ENCODE results near the gene PPP5C.

The PPP5C gene

GRCh38 chr19:46364359-46364758 is 17.5 kb downstream of the PPP5C start:
- no peak for TF ChIP-seq CTCF (conservative IDR thresholded peaks at IDR 0.05; ENCODE audit: low read depth, low read length)
- H4K20me1 ChIP-seq (ENCODE audit: insufficient read depth): no peaks in the 10 kb centered on the region; the same call in none of the 2 replicates
- H3K4me2 ChIP-seq: no peak overlapping the region
- H3K36me3 ChIP-seq (ENCODE audit: insufficient read depth): peaks cover 2% of the 10 kb centered on the region; the same call in 1 of the 2 replicates
- no peak overlapping the region for H3K4me3 ChIP-seq (IDR thresholded peaks at IDR 0.05; ENCODE audit: insufficient read depth, low read depth, low read length)
- H3K4me1 ChIP-seq (ENCODE audit: low read depth, poor library complexity, severe bottlenecking): peaks cover 14% of the 10 kb centered on the region
- H3K9ac ChIP-seq: no peak overlapping the region
- H2AFZ ChIP-seq (ENCODE audit: low read depth): no peak overlapping the region
- H3K27me3 ChIP-seq (ENCODE audit: insufficient read depth, low read depth): no peaks in the 10 kb centered on the region
- peaks cover 38% of the 10 kb centered on the region; the same call in 1 of the 2 replicates for H3K79me2 ChIP-seq (ENCODE audit: insufficient read depth, low read depth)
- no peak overlapping the region for H3K27ac ChIP-seq

- Histone ChIP-seq H4K20me1 (ENCODE audit: insufficient read depth) (no peaks in the 10 kb centered on the region; the same call in 1 of the 2 replicates), H3K4me1 (ENCODE audit: low read depth, poor library complexity, severe bottlenecking) (peaks cover 13% of the 10 kb centered on the region), H3K4me3 (IDR thresholded peaks at IDR 0.05; ENCODE audit: insufficient read depth, low read depth, low read length) (no peak overlapping the region), H3K79me2 (ENCODE audit: insufficient read depth, low read depth) (peaks cover 32% of the 10 kb centered on the region; the same call in 1 of the 2 replicates), H3K27me3 (ENCODE audit: insufficient read depth, low read depth) (no peaks in the 10 kb centered on the region), H3K36me3 (ENCODE audit: insufficient read depth) (peaks cover 2% of the 10 kb centered on the region; the same call in 1 of the 2 replicates), H3K4me2 (no peak overlapping the region), H3K9ac (no peak overlapping the region), H3K27ac (no peak overlapping the region), H2AFZ (ENCODE audit: low read depth) (no peak overlapping the region)
- no peak for TF ChIP-seq CTCF (conservative IDR thresholded peaks at IDR 0.05; ENCODE audit: low read depth, low read length)
These were observed 18.7 kb downstream of the PPP5C start for GRCh38 chr19:46365561-46365960.

- peaks cover 11% of the 10 kb centered on the region for H3K4me1 ChIP-seq (ENCODE audit: low read depth, poor library complexity, severe bottlenecking)
- H3K27ac ChIP-seq: no peak overlapping the region
- no peaks in the 10 kb centered on the region for H3K27me3 ChIP-seq (ENCODE audit: insufficient read depth, low read depth)
- no peak overlapping the region for H3K9ac ChIP-seq
- H3K79me2 ChIP-seq (ENCODE audit: insufficient read depth, low read depth): peaks cover 32% of the 10 kb centered on the region; the same call in 1 of the 2 replicates
- H3K36me3 ChIP-seq (ENCODE audit: insufficient read depth): peaks cover 2% of the 10 kb centered on the region; the same call in 1 of the 2 replicates
- no peaks in the 10 kb centered on the region; the same call in 1 of the 2 replicates for H4K20me1 ChIP-seq (ENCODE audit: insufficient read depth)
- no peak overlapping the region for H2AFZ ChIP-seq (ENCODE audit: low read depth)
- no peak overlapping the region for H3K4me3 ChIP-seq (IDR thresholded peaks at IDR 0.05; ENCODE audit: insufficient read depth, low read depth, low read length)
- no peak overlapping the region for H3K4me2 ChIP-seq
- TF ChIP-seq CTCF (conservative IDR thresholded peaks at IDR 0.05; ENCODE audit: low read depth, low read length): no peak
These were observed 19.9 kb downstream of the PPP5C start for GRCh38 chr19:46366620-46367292.

- peaks cover 2% of the 10 kb centered on the region; the same call in 1 of the 2 replicates for H3K36me3 ChIP-seq (ENCODE audit: insufficient read depth)
- H4K20me1 ChIP-seq (ENCODE audit: insufficient read depth): no peaks in the 10 kb centered on the region; the same call in 1 of the 2 replicates
- H3K27me3 ChIP-seq (ENCODE audit: insufficient read depth, low read depth): no peaks in the 10 kb centered on the region
- no peak overlapping the region for H3K4me2 ChIP-seq
- H3K27ac ChIP-seq: no peak overlapping the region
- H3K4me1 ChIP-seq (ENCODE audit: low read depth, poor library complexity, severe bottlenecking): peaks cover 5% of the 10 kb centered on the region
- TF ChIP-seq CTCF (conservative IDR thresholded peaks at IDR 0.05; ENCODE audit: low read depth, low read length): no peak
- H3K79me2 ChIP-seq (ENCODE audit: insufficient read depth, low read depth): peaks cover 38% of the 10 kb centered on the region; the same call in 1 of the 2 replicates
- no peak overlapping the region for H3K9ac ChIP-seq
- H2AFZ ChIP-seq (ENCODE audit: low read depth): no peak overlapping the region
- no peak overlapping the region for H3K4me3 ChIP-seq (IDR thresholded peaks at IDR 0.05; ENCODE audit: insufficient read depth, low read depth, low read length)
These were observed 20.5 kb downstream of the PPP5C start for GRCh38 chr19:46367426-46367825.
